SH-SY5Y (cell line): ENCODE measurements around the gene PER3.

Experiments used
- GATA2 ChIP-seq: IDR thresholded peaks from 2 replicates; pipeline ENCODE4 v1.6.1; 2011; ENCODE audit warnings: mild to moderate bottlenecking, low read depth, low read length
- GATA3 ChIP-seq: IDR thresholded peaks from 2 replicates; pipeline ENCODE4 v1.6.1; 2011; ENCODE audit warnings: low read depth, mild to moderate bottlenecking, low read length, moderate library complexity

DNA sequence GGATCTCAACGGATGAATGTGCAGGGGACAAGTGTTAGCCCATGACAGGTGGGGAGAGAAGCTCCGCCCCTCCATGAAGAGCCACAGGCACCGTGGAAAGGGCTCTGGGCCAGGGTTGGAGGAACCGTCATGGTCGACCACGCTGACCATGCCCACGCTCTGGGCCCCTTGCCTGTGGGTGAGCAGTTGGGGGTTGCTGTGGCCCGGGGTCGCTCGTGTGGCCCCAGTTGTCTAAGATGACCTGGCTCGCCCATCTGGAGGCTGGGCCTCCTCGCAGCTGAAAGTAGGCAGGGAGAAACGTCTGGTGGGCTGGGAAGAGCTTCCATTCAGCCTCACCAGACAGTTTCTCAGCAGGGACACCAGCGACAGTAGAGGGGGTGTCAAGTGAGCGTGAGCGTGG is 81.9 kb downstream of the PER3 start:
- TF ChIP-seq GATA2 (no peak), GATA3 (no peak)
